WTC11 (cell line): ENCODE results near the gene ROBO1. TPM values are rescaled to one million over a fixed set of nuclear protein-coding genes. Genes with fewer than 3 reads are reported as not detected.

Experiments
- ATAC-seq: fragments of 200-7000 bp; cut with Tn5 transposase; 2 replicates; pipeline ENCODE4 v1.10.0; 2021; ENCODE audit warnings: mild to moderate bottlenecking, moderate library complexity
- CTCF ChIA-PET: fragments of 300-600 bp; sonication (Branson Sonifier 250); formaldehyde crosslinking; loops from one replicate; lab custom pipeline; 2021; ENCODE audit warnings: antibody characterized with exemption; lab: Charles Lee
- POLR2A ChIA-PET: fragments of 350-600 bp; sonication (Branson Sonifier 250); formaldehyde crosslinking; loops from one replicate; lab custom pipeline; 2021; ENCODE audit warnings: antibody characterized with exemption; lab: Charles Lee
- DNase-seq: peaks from one replicate; pipeline ENCODE4 v3.0.0; 2021; ENCODE audit warnings: low spot score
- H3K27ac Mint-ChIP-seq: 2 replicates; pipeline ENCODE4 v1.8.0; 2021; ENCODE audit warnings: mixed read lengths
- H3K27me3 Mint-ChIP-seq: 2 replicates; pipeline ENCODE4 v1.8.0; 2021; ENCODE audit warnings: low read depth, mild to moderate bottlenecking, moderate library complexity, mixed read lengths
- H3K36me3 Mint-ChIP-seq: 2 replicates; pipeline ENCODE4 v1.8.0; 2021; ENCODE audit warnings: mixed read lengths
- H3K4me1 Mint-ChIP-seq: 2 replicates; pipeline ENCODE4 v1.8.0; 2022; ENCODE audit warnings: mixed read lengths
- H3K4me3 Mint-ChIP-seq: 2 replicates; pipeline ENCODE4 v1.8.0; 2021; ENCODE audit warnings: mild to moderate bottlenecking, moderate library complexity, mixed read lengths
- H3K9me3 Mint-ChIP-seq: 2 replicates; pipeline ENCODE4 v1.8.0; 2021; ENCODE audit warnings: mixed read lengths
- ATF6 ChIP-seq: sonication (generic); formaldehyde crosslinking; IDR thresholded peaks from 2 replicates; pipeline ENCODE4 v1.8.1; 2023; ENCODE audit warnings: mild to moderate bottlenecking, missing genetic modification reagents
- ERG ChIP-seq: fragments of 250-450 bp; sonication (Bioruptor Pico); IDR thresholded peaks from 2 replicates; pipeline ENCODE4 v1.8.0; 2021; ENCODE audit warnings: mild to moderate bottlenecking
- HMGA2 ChIP-seq: fragments of 250-450 bp; sonication (Bioruptor Pico); IDR thresholded peaks from 2 replicates; pipeline ENCODE4 v1.4.0; 2021; ENCODE audit warnings: mild to moderate bottlenecking, moderate library complexity
- JAZF1 ChIP-seq: fragments of 250-450 bp; sonication (Bioruptor Pico); IDR thresholded peaks from 2 replicates; pipeline ENCODE4 v1.9.0; 2021; ENCODE audit warnings: moderate library complexity, mild to moderate bottlenecking, inconsistent platforms
- MLX ChIP-seq: sonication (generic); formaldehyde crosslinking; IDR thresholded peaks from 2 replicates; pipeline ENCODE4 v1.8.1; 2023; ENCODE audit warnings: mild to moderate bottlenecking, missing genetic modification reagents, moderate library complexity
- MYBL2 ChIP-seq: sonication (generic); formaldehyde crosslinking; IDR thresholded peaks from 2 replicates; pipeline ENCODE4 v1.8.1; 2023; ENCODE audit warnings: mild to moderate bottlenecking, moderate library complexity, missing genetic modification reagents
- OVOL2 ChIP-seq: fragments of 250-450 bp; sonication (Bioruptor Pico); IDR thresholded peaks from 2 replicates; pipeline ENCODE4 v1.9.0; 2021; ENCODE audit warnings: mild to moderate bottlenecking, borderline replicate concordance
- SOX15 ChIP-seq: fragments of 250-450 bp; sonication (Bioruptor Pico); IDR thresholded peaks from 2 replicates; pipeline ENCODE4 v1.9.0; 2021; ENCODE audit warnings: mild to moderate bottlenecking
- SP1 ChIP-seq: sonication (generic); formaldehyde crosslinking; conservative IDR thresholded peaks from 2 replicates; pipeline ENCODE4 v1.8.1; 2022; ENCODE audit warnings: missing genetic modification reagents
- ZNF121 ChIP-seq: sonication (generic); formaldehyde crosslinking; IDR thresholded peaks from 2 replicates; pipeline ENCODE4 v1.8.0; 2023; ENCODE audit warnings: missing genetic modification reagents
- ZNF423 ChIP-seq: fragments of 250-450 bp; sonication (Bioruptor Pico); IDR thresholded peaks from 2 replicates; pipeline ENCODE4 v2.1.2; 2022; ENCODE audit warnings: mild to moderate bottlenecking, moderate library complexity
- ZNF425 ChIP-seq: fragments of 250-450 bp; sonication (Bioruptor Pico); conservative IDR thresholded peaks from 2 replicates; pipeline ENCODE4 v1.9.0; 2021; ENCODE audit warnings: mild to moderate bottlenecking
- ZNF671 ChIP-seq: fragments of 250-450 bp; sonication (Bioruptor Pico); IDR thresholded peaks from 2 replicates; pipeline ENCODE4 v1.8.0; 2021; ENCODE audit warnings: mild to moderate bottlenecking
- total RNA-seq: library from RNA; stranded (reverse); gene quantifications from 3 replicates; pipeline ENCODE4 v1.2.3, GENCODE V29; 2021
- TF ChIP-seq, protein P1 (sequence below): sonication (generic); formaldehyde crosslinking; IDR thresholded peaks from 2 replicates; pipeline ENCODE4 v1.8.1; 2023; ENCODE audit warnings: mild to moderate bottlenecking, missing genetic modification reagents, borderline replicate concordance
- TF ChIP-seq, protein P2 (sequence below): sonication (generic); formaldehyde crosslinking; IDR thresholded peaks from 2 replicates; pipeline ENCODE4 v1.8.0; 2022; ENCODE audit warnings: mild to moderate bottlenecking, missing genetic modification reagents
- TF ChIP-seq, protein P3 (sequence below): sonication (generic); formaldehyde crosslinking; IDR thresholded peaks from 2 replicates; pipeline ENCODE4 v1.8.0; 2023; ENCODE audit warnings: missing genetic modification reagents, mild to moderate bottlenecking, borderline replicate concordance
- TF ChIP-seq, protein P4 (sequence below): sonication (generic); formaldehyde crosslinking; IDR thresholded peaks from 2 replicates; pipeline ENCODE4 v1.8.0; 2022; ENCODE audit warnings: missing genetic modification reagents

Gene ROBO1
- total RNA-seq, 1 experiment from 2014 or later, result 90.9 TPM

DNA sequence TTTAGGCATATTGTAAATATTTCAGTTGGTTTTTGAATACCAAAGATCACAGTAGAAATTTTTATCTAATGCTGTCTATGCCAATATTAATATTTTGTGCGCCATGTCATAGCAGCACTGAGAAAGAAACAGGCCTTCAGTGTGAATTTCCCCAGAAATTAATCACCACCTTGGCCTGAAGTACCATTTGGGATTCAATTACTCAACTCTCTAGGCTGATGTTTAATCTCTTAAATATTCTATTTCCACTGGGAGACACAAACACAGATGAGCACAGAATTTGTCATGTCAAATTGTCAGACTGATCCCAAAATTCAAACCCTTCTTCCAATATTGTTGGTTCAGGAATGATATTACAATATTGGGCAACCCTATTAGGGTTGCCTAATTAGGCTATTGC is 509.3 kb downstream of the ROBO1 start (continued):
- TF ChIP-seq, protein P1, sequence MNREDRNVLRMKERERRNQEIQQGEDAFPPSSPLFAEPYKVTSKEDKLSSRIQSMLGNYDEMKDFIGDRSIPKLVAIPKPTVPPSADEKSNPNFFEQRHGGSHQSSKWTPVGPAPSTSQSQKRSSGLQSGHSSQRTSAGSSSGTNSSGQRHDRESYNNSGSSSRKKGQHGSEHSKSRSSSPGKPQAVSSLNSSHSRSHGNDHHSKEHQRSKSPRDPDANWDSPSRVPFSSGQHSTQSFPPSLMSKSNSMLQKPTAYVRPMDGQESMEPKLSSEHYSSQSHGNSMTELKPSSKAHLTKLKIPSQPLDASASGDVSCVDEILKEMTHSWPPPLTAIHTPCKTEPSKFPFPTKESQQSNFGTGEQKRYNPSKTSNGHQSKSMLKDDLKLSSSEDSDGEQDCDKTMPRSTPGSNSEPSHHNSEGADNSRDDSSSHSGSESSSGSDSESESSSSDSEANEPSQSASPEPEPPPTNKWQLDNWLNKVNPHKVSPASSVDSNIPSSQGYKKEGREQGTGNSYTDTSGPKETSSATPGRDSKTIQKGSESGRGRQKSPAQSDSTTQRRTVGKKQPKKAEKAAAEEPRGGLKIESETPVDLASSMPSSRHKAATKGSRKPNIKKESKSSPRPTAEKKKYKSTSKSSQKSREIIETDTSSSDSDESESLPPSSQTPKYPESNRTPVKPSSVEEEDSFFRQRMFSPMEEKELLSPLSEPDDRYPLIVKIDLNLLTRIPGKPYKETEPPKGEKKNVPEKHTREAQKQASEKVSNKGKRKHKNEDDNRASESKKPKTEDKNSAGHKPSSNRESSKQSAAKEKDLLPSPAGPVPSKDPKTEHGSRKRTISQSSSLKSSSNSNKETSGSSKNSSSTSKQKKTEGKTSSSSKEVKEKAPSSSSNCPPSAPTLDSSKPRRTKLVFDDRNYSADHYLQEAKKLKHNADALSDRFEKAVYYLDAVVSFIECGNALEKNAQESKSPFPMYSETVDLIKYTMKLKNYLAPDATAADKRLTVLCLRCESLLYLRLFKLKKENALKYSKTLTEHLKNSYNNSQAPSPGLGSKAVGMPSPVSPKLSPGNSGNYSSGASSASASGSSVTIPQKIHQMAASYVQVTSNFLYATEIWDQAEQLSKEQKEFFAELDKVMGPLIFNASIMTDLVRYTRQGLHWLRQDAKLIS, result no peak

DNA sequence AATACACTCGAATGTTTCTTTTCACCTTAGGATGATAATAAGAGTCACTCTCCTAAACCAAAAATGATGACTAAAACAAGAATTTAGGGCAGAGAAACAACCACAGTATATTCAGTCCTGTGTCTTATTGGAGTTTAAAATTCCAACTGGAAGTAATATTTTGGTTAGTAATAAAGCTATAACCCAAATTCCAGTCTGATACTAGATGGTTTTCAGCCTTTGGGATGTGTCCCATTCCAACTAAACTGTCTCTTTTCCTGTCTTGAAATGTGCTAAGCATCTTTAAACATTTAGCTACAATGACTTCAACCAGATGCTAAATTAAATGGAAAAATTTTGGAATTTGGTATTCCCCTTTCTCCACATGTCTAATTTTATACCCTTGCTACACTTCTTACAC is 510.0 kb downstream of the ROBO1 start:
- DNase-seq (no peak), ATAC-seq (no peak)
- no peaks in the 10 kb centered on the region for H3K9me3 Mint-ChIP-seq
- H3K27ac Mint-ChIP-seq, result no peak overlapping the region
- POLR2A ChIA-PET, result no interaction called here
- no peak overlapping the region for H3K4me3 Mint-ChIP-seq
- CTCF ChIA-PET, result no interaction called here
- H3K4me1 Mint-ChIP-seq, result no peaks in the 10 kb centered on the region
- H3K27me3 Mint-ChIP-seq, result no peaks in the 10 kb centered on the region
- no peaks in the 10 kb centered on the region for H3K36me3 Mint-ChIP-seq
- TF ChIP-seq HMGA2 (CRISPR knock-in tag), result no peak
- no peak for TF ChIP-seq ZNF671 (CRISPR knock-in tag)
- no peak for TF ChIP-seq SOX15 (CRISPR knock-in tag)
- TF ChIP-seq, protein P2, sequence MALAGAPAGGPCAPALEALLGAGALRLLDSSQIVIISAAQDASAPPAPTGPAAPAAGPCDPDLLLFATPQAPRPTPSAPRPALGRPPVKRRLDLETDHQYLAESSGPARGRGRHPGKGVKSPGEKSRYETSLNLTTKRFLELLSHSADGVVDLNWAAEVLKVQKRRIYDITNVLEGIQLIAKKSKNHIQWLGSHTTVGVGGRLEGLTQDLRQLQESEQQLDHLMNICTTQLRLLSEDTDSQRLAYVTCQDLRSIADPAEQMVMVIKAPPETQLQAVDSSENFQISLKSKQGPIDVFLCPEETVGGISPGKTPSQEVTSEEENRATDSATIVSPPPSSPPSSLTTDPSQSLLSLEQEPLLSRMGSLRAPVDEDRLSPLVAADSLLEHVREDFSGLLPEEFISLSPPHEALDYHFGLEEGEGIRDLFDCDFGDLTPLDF, result no peak
- no peak for TF ChIP-seq ZNF423 (CRISPR knock-in tag)
- no peak for TF ChIP-seq MYBL2 (CRISPR knock-in tag)
- no peak for TF ChIP-seq ATF6 (CRISPR knock-in tag)
- TF ChIP-seq ERG, result no peak
- no peak for TF ChIP-seq JAZF1 (CRISPR knock-in tag)
- TF ChIP-seq ZNF425 (CRISPR knock-in tag), result no peak
- no peak for TF ChIP-seq ZNF121 (CRISPR knock-in tag)
- TF ChIP-seq, protein P3, sequence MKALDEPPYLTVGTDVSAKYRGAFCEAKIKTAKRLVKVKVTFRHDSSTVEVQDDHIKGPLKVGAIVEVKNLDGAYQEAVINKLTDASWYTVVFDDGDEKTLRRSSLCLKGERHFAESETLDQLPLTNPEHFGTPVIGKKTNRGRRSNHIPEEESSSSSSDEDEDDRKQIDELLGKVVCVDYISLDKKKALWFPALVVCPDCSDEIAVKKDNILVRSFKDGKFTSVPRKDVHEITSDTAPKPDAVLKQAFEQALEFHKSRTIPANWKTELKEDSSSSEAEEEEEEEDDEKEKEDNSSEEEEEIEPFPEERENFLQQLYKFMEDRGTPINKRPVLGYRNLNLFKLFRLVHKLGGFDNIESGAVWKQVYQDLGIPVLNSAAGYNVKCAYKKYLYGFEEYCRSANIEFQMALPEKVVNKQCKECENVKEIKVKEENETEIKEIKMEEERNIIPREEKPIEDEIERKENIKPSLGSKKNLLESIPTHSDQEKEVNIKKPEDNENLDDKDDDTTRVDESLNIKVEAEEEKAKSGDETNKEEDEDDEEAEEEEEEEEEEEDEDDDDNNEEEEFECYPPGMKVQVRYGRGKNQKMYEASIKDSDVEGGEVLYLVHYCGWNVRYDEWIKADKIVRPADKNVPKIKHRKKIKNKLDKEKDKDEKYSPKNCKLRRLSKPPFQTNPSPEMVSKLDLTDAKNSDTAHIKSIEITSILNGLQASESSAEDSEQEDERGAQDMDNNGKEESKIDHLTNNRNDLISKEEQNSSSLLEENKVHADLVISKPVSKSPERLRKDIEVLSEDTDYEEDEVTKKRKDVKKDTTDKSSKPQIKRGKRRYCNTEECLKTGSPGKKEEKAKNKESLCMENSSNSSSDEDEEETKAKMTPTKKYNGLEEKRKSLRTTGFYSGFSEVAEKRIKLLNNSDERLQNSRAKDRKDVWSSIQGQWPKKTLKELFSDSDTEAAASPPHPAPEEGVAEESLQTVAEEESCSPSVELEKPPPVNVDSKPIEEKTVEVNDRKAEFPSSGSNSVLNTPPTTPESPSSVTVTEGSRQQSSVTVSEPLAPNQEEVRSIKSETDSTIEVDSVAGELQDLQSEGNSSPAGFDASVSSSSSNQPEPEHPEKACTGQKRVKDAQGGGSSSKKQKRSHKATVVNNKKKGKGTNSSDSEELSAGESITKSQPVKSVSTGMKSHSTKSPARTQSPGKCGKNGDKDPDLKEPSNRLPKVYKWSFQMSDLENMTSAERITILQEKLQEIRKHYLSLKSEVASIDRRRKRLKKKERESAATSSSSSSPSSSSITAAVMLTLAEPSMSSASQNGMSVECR (CRISPR knock-in tag), result no peak
- TF ChIP-seq, protein P4, sequence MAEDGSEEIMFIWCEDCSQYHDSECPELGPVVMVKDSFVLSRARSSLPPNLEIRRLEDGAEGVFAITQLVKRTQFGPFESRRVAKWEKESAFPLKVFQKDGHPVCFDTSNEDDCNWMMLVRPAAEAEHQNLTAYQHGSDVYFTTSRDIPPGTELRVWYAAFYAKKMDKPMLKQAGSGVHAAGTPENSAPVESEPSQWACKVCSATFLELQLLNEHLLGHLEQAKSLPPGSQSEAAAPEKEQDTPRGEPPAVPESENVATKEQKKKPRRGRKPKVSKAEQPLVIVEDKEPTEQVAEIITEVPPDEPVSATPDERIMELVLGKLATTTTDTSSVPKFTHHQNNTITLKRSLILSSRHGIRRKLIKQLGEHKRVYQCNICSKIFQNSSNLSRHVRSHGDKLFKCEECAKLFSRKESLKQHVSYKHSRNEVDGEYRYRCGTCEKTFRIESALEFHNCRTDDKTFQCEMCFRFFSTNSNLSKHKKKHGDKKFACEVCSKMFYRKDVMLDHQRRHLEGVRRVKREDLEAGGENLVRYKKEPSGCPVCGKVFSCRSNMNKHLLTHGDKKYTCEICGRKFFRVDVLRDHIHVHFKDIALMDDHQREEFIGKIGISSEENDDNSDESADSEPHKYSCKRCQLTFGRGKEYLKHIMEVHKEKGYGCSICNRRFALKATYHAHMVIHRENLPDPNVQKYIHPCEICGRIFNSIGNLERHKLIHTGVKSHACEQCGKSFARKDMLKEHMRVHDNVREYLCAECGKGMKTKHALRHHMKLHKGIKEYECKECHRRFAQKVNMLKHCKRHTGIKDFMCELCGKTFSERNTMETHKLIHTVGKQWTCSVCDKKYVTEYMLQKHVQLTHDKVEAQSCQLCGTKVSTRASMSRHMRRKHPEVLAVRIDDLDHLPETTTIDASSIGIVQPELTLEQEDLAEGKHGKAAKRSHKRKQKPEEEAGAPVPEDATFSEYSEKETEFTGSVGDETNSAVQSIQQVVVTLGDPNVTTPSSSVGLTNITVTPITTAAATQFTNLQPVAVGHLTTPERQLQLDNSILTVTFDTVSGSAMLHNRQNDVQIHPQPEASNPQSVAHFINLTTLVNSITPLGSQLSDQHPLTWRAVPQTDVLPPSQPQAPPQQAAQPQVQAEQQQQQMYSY, result no peak
- TF ChIP-seq MLX, result no peak
- TF ChIP-seq OVOL2 (CRISPR knock-in tag), result no peak
- no peak for TF ChIP-seq SP1 (CRISPR knock-in tag)
